ENCODE data around the gene PHYH.
"Not testable (repeated sequence)": the region's sequence is repeated elsewhere in the genome, so short reads cannot be mapped to it uniquely, and the experiment has no call there.

PHYH gene

GRCh38 chr10:13270877-13271551 lies 28.9 kb downstream of the PHYH start:
- DNase-seq: no peak

DNA sequence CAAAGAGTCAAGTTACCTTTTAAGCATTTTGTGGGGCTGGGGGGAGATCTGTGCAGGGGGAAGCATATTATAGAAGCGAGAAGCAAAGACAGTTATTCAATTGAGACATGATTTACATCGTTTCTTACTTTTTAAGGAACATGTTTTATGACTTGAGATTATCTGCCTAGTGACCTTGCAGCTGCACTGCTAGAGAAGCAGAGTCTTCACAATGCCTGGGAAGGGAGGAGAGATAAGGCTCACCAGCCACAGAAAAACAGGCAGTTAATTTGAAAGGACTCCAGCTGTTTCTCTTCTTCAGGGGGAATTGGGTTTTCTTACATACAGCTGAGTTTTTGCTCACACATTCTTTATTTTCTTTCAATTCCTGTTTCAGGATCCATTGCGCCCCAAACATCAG lies 31.0 kb downstream of the PHYH start:
- no peak for DNase-seq

DNA sequence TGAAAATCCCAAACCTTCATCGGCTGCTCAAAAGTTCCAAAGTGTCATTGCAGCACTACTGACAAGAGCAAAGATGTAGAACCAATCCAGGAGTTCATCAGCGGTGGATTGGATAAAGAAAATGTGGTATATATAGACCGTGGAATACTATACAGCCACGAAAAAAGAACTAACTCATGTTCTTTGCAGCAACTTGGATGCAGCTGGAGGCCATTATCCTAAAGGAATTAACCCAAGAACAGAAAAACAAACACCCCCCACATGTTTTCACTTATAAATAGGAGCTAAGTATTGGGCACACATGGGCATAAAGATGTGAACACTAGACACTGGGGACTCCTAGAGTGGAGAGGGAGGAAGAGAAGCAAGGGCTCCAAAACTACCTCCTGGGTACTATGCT lies 31.6 kb downstream of the PHYH start:
- no peak for DNase-seq

DNA sequence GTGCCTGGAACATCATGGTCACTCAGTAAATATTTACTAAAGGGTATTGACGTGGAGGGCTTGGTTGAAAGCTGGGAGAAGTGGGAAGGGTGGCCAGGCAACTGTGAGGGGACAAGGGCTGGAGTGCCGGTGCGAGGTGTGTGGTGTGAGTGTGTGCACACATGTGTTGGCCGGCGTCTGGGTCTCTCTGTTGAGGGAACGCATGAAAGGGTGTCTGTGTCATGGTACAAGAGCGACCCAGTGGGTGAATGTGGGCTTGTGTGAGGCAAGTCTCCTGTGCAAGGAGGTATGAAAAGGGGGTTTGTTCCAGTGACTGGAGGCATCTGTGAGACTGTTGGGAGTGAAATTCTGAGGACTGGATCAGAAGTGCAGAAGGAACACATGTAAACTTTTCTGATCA lies 36.3 kb downstream of the PHYH start:
- no peak for DNase-seq

GRCh38 chr10:13262433-13262832 lies 37.4 kb downstream of the PHYH start:
- DNase-seq: no peak

- DNase-seq: no peak
Measured at GRCh38 chr10:13257621-13258140, 42.2 kb downstream of the PHYH start.

DNA sequence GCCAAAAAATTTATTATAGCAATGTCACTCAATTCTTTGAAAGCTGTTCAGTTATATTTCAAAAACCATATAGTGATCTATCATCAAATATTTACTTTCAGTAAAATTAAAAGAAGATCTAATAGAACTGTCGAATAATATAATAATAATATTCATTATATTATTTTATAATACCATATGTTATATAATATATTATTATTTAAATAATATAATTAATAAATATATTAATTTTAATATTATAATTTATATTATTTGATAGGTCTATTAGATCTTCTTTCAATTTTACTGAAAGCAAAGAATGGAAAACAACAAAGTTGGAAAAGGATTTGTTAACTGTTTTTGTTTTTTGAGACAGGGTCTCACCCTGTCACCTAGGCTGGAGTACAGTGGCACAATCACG lies 43.2 kb downstream of the PHYH start:
- DNase-seq: no peak

DNA sequence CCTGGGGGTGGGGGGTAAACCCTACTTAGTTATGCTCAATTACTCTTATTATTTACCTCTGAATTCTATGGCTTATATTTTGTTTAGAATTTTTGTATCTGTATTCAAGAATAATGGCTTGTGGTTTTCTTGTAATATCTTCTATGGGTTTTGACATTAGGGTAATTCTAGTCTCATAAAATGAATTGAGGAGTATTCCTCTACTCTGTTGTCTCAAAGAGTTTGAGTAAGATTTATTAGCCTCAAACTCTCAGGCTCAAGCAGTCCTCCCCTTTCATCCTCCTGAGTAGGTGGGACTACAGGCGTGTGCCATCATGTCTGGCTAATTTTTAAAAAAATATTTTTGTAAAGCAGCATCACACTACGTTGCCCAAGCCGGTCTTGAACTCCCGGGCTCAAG lies 46.1 kb downstream of the PHYH start:
- DNase-seq: no peak

GRCh38 chr10:13247784-13248183 lies 52.1 kb downstream of the PHYH start:
- DNase-seq: no peak

GRCh38 chr10:13247246-13247645 lies 52.6 kb downstream of the PHYH start:
- DNase-seq: no peak

- not testable (repeated sequence) for DNase-seq
Measured at GRCh38 chr10:13242260-13242659, 57.6 kb downstream of the PHYH start.

DNA sequence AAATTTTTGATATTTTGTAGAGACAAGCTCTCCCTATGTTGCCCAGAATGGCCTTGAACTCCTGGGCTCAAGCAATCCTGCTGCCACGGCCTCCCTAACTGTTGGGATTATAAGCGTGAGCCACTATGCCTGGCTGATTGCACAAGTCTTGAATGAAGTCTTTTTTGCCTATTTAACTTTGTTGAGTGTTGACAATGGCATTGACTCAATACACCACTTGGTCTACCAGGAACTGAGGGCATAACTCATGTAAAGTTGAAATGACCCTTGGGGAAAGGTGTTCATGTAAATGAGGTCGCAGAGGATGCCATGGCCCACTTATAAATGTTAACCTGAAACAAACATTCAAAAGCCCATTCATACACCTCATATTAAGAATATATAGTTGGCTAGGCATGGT lies 58.3 kb downstream of the PHYH start:
- DNase-seq: no peak

GRCh38 chr10:13239923-13240322 lies 59.9 kb downstream of the PHYH start:
- no peak for DNase-seq

GRCh38 chr10:13238271-13239077 lies 61.4 kb downstream of the PHYH start:
- DNase-seq: no peak

GRCh38 chr10:13236638-13237037 lies 63.2 kb downstream of the PHYH start:
- no peak for DNase-seq

DNA sequence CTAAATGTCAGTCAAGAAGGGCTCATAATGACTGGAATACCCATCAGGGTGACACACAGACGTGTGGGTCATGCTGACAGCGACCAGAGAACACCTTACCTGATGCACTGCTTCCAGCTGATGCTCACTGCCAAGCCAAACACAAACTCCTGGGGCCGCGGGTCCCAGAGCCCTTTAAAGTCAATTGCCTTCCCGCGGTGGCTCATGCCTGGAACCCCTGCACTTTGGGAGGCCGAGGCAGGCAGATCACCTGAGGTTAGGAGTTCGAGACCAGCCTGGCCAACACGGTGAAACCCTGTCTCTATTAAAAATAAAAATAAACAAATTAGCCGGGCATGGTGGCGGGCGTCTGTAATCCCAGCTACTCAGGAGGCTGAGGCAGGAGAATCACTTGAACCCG lies 65.1 kb downstream of the PHYH start:
- not testable (repeated sequence) for DNase-seq

GRCh38 chr10:13234172-13234571 lies 65.7 kb downstream of the PHYH start, which contains the start of gene UCMA:
Gene UCMA (minus strand): TSS chr10:13234374. CDS start chr10:13234258, 116 bp downstream.
- no peak for DNase-seq

DNA sequence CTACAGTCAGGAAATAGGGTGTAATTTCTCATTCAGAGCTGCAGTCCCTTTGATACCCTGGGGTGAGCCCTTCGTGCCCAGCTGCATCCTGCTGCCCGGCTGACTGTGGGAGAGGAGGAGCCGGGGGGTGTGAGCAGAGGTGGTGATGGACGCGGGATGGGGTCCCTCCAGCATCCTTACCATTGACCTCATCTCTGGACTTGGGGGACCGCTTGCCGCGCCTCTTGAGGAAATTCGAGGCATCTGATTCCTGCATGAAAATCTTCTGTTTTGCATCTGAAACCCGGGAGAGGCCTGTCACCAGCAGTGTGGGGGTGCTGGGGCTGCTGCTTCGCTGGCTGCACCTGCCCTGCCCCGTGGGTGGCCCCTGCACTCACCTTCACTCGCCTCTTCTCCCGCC lies 66.5 kb downstream of the PHYH start:
- DNase-seq: no peak

GRCh38 chr10:13231808-13232207 lies 68.1 kb downstream of the PHYH start:
- no peak for DNase-seq

DNA sequence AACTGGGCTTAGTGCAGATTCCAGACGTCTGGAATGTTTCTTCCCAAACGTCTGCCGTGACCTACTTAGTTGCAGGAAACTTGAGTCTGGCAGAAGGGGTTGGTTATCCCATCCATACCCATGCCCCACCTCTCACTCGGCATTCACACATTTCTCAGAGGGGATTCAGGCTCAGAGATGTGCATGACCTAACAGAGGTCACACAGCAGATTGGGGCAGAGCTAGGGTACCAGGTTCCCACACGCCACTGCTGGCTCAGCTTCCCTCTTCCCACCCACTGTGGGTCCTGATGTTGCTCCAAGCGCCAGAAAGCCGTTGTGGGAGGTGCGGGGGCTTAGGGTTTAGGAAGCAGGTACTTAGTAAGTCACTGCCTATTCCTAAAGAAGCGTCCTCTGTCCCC lies 68.7 kb downstream of the PHYH start:
- no peak for DNase-seq
